HPDE6-E6E7 (cell line): ENCODE data around the gene HMX1.

Experiments used
- DNase-seq: peaks from one replicate; pipeline ENCODE4 v3.0.0; 2011; ENCODE audit warnings: missing footprints; ENCODE audit errors: extremely low spot score

HMX1 gene

DNA sequence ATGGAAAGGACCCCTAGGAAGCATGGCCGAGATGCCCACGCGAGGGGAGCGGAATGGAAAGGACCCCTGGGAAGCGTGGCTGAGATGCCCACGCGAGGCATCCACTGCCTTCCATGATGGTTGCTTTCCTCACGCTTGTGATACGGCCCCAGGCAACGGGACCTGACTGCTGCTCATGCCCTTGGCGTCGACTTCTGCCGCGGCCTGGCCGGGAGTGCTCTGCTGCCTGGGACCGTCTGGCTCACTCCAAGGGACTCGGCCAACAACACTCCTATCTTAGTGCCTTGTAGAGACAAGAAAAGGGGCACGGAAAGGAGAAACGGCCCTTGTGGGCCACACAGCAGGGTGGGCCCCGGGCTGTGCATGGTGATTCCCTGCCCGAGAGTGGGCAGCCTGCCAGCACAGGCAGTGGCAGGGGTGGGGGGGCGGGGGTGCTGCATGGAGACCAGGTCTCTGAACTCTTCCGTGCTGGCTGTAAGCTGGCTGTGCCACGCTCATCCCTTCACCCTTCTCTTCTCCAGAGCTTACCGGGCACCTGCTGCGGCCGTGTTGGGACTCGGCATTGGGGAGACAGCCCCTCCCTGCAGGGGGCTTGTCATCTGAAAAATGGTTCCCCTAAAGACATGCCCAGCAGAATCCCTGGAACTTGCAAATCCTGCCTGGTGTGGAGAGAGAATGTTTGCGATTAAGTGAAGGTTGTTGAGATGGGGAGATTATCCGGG, 38.6 kb upstream of the HMX1 start:
- no peak for DNase-seq

DNA sequence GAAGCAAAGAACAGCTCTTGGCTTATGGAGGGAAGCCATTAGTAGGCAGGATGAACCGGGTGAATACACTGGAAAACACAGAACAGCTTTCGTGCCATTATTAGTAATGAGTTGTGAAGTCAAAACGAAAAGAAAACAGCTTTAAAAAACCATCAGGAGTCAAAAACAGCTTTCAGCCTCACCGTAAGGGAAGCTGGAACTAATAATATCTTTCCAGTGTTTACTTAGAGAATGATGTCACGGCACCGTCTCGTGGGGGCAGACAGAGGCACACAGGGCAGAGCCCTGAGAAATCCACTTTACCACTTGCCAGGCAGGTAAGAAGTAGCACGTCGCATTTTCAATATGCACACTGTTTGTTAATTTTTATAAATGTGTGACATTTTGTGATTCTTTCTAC, 37.9 kb upstream of the HMX1 start:
- no peak for DNase-seq

DNA sequence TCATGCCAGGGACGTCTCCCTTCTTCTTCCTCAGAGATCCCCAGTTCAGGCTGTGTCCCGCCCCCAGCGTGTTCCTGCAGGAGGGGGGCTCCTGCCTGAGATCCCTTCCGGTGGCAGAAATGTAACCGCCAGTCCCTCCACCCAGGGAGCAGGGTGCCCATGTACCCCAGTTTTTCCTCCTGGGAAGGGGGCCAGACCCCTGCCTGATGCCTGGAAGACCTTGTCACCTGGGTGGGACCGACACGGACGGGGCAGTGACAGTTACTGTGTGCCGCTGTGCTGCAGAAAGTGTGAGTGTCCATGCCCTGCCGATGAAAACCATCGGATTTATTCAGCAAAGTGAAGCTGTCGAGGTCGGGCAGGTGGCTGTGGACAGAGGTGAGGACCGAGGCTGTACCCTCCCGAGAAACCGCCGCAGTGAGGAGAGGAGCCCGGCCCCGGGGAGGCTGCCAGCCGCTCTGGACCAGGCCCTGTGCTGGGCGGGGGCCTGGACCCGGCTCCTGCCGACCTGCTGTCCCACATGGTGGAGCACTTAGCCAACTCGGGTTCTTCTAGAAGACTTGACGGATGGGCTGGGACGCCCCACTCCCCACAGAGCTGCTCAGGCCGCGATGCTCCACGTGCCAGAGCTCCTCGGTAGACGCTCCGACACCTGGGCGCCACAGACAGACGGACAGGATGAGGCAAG, 36.7 kb upstream of the HMX1 start:
- DNase-seq: no peak

DNA sequence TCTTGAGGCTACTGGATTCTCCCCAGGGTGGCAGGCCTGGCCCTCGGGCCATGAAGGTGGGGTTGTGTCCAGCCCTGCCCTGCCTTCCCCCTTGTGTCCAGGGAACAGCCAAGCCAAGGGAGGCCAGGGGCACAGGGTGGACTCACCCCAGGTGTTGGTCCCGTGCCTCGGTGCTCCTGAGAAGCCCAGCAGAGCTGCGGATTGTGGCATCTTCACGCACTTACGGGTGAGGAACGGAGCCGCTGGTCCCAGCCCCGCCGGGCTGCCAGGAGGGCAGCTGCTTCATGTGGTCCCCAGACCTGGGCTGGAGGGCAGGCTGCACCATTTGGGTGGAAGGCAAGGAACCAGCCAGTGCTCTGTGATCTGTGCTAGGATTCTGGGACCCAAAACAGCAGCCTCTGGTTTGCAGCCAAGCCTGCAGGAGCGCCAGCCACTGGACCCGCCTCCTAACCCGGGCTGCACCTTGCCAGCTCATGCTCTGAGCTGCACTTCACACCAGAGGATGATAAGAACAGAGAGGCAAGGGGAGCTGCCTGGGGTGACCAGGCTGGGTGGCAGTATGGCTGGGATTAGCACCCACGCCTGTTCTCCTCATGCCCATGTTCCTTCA, 36.1 kb upstream of the HMX1 start:
- no peak for DNase-seq

DNA sequence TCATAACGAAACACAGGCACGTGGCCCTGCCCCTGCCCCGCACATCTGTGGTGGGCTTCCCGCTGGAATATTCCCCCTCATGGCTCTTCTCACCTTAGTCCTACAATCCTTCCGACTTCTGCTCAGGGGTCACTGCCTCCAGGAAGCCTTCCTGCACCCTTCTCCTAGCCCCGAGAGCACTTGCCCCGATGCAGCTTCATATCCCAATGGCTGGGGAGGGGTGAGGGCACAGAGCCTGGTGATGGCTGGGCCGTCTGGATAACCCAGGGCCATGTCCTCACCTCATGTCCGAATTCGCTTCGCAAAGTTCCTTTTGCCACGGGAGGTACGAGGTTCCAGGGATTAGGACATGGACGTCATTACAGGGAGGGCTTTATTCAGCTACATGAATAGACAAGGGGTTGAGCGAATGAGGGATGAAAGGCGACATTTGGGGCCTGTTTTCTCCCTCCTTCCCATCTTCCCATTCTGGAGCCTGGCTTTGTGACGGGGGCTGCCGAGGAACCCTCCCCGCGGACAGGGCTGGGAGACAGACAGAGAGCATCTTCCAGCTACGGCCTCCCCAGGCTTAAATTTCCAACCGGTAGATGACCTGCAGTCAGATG, 35.5 kb upstream of the HMX1 start:
- DNase-seq: no peak

DNA sequence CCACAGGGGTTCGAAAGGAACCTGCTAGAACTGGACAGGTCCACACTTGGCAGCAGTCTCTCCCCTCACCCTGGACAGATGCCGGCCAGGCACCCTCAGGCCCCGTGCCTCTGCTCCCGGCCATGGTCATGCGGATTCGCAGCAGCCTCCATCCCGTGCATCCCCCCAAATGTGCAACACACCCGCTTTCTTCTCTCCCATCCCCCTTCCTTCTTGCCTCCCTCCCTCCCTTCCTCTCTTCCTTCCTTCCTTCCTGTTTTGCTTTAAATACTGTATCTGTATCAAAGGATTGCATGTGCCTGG, 35.0 kb upstream of the HMX1 start:
- no peak for DNase-seq

DNA sequence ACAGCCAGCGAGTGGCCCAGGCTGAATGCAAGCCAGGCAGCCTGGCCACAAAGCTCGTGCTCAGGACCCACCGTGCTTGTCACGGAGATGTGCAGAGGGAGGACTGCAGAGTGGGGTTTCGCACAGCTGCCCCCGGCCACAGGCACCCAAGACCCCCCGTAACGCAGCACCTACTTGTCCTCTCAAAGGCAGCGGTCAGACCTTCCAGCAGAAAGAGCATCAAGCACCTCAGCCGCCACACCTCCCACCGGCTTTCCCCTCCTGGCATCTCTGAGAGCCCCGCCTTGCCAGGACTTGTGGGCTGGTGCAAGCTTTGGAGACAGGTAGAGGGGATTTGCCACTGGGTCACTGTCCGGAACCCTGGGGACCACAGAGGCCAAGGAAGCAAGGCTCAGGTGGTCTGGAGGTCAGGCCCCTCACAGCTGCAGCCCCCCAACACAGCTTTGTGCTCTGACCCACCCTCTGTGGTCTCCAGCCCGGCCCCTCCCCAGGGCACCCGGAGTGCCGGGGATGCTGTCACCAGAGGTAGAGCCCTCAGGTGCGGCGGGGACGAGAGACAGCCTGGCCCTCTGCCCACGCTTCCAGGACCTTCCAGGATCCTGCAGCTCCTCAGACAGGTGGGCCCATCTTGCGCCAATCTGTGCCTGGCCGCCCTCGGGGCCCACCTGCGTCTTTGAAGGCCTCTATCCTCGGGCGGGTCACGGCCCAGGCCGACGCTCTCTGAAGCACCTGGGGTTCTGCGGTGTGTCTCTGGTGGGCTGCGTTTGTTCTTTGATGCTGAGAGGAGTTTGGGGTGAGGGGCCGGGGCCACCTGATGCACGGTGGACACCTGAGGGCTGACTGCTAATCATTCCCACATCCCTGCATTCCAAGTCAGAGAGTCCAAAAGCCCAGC, 34.4 kb upstream of the HMX1 start:
- no peak for DNase-seq

DNA sequence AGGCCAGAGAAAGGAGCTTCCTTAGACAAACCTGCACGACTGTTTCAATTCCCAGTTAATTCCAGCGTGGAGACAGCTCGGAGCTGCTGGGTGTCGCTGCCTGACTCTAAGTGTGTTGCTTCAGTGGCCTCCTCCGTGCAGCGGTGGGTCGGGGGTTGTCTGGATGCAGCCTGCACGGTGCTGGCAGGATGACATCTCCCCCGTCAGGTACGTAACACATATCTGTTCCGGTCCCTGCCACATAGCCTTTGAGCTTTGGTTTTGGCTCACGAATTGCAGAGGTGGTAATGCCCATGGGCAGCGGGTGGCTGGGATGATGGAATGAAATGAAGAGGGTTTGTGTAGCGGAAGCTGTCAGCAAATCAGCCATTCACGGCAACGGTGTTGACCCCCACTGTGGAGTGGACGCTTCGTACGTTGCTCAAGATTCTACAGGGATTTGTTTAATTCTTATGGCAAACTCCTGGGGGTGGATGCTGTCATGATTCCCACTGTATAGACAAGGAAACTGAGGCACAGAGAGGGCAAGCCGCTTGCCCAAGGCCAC, 33.7 kb upstream of the HMX1 start:
- no peak for DNase-seq

DNA sequence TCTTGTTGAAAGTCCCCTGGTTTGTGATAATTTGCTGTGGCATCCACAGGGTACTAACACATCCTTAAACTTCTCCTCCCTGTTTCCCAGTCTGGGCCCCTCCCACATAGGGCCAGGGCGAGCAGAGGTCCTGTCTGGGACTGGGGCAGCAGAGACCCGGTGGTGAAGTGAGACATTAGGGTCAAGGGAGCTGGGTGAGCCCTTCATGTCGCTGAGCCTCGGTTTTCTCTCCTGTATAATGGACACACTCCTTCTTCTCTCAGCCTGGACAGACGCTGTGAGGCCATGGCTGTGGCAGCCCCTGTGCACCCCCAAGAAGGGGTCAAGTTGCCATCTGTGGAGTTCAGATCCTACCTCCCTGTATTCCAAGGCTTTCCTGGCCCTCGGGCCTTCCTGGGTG, 33.0 kb upstream of the HMX1 start:
- DNase-seq: no peak

DNA sequence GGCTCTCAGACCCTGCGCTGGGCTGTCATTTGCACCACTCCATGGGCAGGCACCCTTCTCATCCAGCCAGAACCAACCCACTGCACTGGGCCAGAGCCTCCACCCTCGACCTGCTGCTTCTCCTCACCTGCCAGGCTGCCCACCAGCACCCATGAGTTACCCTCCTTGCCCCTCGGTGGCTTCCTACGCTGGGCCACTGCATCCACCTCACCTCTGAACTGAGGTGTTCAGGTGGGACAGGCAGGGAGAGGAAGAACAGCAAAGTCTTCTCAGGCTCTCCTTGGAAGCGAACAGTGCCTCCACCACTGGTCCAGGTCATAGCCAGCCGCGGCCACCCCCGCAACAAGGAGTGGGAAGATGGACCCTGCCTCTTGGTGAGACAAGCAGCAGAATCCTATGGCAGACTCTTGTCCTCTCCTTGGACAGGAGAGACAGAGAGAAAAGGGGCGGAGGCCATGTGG, 32.4 kb upstream of the HMX1 start:
- DNase-seq: no peak

DNA sequence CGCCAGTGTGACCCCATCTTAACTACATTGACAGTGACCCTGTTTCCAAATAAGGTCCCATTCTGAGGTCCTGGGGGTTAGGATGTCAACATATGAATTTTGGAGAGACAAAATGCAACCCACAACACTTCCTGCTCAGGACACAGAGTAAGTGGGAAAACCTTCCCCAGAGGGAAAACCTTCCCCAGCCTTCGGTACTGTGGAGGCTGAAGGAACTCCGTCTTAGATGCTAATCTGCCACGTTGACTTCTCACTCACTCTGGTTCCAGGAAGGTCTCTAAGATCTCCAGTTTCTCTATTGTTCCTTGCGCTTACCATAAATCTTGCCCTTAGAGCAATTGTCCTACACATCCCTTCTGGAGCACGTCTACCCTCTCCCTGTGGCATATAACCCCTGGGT, 29.7 kb upstream of the HMX1 start:
- DNase-seq: no peak

DNA sequence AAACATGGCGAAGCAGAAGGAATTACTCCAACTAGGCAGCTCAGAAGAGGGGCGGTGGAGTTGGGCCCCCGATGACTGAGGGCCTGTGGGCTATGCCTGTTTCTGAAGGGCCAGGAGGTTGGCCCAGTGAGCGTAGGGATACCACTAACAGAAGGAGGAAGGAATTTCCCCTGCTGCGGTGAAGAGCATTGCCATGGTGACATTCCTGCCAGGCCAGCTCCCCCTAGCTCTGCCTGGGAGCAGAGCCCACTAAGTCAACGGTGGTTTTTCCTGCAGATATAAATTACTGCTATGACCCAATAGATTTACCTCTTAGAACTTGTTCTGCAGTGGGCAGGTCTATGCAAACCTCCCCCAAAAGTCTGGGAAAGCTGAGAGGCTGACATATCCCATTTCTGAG, 28.9 kb upstream of the HMX1 start:
- no peak for DNase-seq

DNA sequence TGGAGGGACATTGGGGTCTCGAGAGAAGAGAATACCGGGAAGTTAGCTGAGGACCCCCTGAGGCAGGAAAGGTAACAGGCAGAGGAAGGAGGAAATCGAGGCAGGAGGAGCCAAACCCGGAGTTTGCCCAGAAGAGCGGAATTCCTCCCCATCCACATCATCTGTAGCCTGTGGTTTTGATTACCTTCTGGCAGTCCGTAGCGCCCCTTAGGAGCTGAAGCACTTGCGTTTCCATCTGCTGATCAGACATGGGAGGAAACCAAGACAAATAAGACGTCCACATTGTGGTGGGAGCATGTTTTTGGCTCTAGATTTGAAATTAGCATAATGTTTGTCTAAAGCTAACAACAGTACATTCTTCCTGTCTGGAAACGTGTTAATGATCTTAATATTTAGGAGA, 26.8 kb upstream of the HMX1 start:
- DNase-seq: no peak

DNA sequence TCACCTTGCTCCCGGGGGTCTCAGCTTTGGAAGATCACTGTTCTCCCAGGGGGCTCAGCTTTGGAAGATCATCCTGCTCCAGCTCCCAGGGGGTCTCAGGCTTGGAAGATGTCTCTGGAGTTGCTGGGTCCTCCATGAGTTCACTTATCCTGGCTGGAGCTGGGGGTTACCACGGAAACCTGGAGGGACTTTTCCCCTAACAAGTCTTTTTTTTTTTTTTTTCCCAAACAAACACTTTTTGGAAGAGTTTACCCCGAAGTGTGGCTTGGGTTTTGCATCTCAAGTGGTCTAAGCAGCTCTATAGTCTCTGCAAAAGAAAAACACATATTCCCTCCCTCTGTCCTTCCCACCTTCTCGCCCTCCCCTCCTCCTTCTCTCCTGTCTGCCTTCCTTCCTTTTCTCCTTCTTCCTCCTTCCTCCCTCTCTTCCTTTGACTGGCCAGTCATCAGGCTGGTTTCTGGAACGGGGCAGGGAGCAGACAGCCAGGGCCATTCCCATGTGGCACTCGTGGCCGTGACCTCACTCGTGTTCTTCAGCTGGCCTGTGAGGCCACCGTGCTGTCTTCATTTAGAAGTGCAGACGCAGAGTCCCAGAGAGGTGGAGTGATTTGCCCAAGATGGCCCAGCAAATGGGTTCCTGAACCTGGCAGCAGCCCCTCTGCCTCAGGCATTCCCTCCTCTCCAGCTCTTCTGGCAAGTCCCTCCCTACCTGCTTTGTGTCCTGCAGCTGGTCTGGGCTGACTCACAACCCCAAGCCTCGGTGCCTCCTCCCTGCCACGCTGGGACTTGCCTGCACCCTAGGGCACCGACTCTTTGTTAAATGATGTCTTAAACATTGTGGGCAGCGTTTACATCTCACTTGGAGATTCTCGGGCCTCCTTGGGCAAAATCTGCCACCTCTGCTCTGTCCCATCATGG, 25.9 kb upstream of the HMX1 start:
- DNase-seq: no peak

DNA sequence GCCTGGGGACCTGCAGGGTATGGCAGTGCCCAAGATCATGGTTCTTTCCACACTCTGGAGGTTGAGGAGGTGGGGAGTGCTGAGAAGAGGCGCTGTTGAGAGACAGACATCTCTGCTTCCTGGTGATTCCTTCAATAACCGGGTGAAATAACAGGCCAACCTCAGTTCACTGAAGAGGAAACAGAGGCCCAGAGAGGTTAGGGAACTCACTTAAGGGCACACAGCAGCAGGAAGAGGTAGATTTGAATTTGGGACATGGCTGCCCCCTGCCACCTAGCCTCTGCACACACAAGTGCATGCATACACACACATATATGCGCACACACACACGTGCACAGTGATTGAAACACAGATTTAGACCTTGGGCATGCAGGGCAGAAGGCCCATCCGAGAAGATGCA, 24.9 kb upstream of the HMX1 start:
- DNase-seq: no peak

DNA sequence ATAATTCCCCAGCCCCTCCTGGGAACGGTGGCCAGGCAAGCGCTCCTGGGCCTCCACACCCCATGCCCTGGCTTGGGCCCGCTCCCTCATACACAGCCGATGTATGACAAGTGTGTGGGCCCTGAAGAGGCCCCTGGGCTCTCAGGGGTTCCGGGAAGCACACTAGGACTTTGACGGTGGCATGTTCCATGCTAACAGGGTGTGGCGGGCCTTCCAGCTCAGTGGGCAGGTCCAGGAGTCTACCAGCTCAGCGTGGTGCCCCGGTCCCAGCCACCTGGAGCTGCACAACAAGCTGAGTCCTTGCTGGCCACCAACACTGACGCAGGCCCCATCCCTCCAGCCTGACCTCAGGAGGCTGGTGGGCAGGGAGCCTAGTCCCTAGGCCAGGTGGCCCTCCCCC, 24.4 kb upstream of the HMX1 start:
- DNase-seq: no peak

DNA sequence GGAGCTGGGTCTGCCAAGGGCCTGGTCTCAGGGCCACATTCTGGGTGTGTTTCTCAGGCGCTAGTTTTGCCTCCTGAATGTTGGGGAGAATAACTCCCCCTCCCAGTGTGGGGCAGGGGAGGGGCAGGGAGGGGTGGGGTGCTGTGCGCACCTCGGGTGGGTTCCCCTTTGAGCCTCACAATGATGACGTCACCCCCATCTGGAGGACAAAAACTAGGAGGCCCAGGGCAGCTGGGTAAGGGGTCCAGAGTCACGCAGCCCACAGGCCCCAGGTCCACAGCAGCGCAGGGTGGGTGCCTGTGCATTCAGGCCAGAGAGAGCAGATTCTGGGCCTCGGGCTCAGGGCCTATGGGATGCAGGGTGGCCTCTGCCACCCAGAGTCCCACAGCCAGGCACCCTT, 23.7 kb upstream of the HMX1 start:
- DNase-seq: no peak

DNA sequence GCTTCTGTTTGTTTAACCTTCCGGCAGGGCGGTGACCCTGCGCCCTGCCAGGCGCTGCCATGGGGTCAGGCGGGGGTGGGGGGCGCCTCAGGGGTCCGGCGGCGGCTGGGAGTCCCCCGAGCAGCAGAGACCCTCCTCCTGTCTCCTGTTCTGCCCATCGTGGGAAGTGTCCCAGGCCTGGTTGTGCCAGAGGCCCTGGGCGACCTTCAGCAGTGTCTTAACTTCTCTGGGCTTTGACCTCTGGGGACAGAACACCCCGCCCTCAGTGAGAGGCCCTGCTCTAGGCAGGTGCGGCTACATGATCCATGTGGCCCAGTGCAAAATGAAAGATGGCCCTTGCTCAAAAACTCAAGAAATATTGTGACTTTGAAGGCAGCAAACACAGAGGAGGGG, 22.8 kb upstream of the HMX1 start:
- DNase-seq: no peak

DNA sequence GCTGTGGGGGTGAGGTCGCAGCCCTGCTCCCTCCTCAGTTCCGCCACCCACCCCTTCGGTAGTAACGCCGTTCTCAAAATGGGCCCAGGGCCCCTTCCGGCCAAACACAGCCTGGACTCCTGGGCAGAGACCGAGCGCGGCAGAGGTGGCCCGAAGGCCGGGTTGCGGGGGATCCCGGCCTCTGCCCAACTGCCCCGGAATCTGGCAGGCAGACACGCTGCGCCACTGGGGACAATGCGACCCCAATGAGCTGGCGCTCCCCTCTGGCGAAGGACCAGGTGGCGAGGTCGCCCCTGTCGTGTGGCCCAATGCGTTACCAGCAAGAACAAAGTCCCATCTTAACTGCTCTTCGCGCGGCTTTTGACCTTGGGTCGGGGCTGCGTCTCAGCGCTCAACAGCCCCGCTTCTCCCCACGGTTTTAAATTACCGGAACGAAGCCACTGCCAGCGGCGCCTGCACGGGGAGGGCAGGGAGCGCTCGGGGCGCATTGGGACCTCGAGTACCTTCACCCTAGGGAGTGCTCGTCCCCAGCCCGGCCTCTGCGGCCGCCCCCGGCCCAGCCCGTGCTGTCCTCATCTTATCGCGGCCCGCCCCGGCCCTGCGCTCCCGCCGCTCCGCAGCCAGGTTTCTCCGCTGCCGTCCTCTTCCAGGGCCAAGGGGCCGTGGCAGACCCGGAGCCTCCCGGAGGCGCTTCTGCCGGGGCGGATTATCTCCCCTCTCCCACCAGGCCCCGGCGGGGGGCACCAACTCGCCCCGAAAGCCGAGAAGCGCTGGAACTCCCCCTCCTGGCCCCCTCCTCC, 22.2 kb upstream of the HMX1 start:
- no peak for DNase-seq

DNA sequence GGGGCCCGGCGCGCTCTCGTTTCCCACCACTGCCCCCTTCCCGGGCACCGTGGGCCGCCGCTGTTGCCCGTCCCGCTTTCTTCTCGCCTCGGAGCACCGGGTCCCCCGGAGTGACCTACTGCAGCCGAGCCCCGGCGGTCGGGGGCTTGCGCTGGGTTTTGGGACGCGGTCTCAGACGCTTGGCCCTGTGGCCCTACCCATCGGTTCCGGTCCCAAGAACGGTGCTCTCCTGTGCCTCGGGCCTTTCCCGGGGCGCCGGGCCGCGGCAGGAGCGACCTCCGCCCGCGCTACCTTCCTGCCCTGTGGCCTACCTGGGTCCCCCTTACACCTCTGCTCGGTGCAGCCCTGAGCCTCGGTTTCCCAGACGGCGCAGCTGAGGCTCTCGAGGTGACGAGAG, 21.6 kb upstream of the HMX1 start:
- no peak for DNase-seq
